Activated T-cell treated with anti-CD3 and anti-CD28 coated beads for 48 hours (primary cell): Measurements from ENCODE around the gene IDH3B.
A peak's percentile ranks its signal among the peaks of the same experiment; 100 is the strongest.
"Not testable (repeated sequence)": the region's sequence is repeated elsewhere in the genome, so short reads cannot be mapped to it uniquely, and the experiment has no call there.

ENCODE experiments used
- DNase-seq: peaks from one replicate; pipeline ENCODE4 v3.0.0-alpha.2; 2020; ENCODE audit warnings: low read depth

Gene IDH3B

GRCh38 chr20:2694519-2694918 lies 30.5 kb upstream of the IDH3B start:
- no peak for DNase-seq

GRCh38 chr20:2694008-2694471 lies 30.0 kb upstream of the IDH3B start:
- no peak for DNase-seq

GRCh38 chr20:2693286-2694007 lies 29.4 kb upstream of the IDH3B start:
- DNase-seq = peak; percentile 39

GRCh38 chr20:2692886-2693285 lies 28.9 kb upstream of the IDH3B start:
- no peak for DNase-seq

GRCh38 chr20:2692036-2692885 lies 28.2 kb upstream of the IDH3B start, which contains the start of gene EBF4:
TSS of gene EBF4 (plus strand) at chr20:2692780. CDS start at chr20:2693646, 866 bp downstream.
- DNase-seq = no peak

- DNase-seq = no peak
Observed at GRCh38 chr20:2691663-2692035, 27.6 kb upstream of the IDH3B start.

GRCh38 chr20:2691127-2691526 lies 27.1 kb upstream of the IDH3B start:
- DNase-seq = no peak

- no peak for DNase-seq
Observed at GRCh38 chr20:2690718-2691117, 26.7 kb upstream of the IDH3B start.

- no peak for DNase-seq
Observed at GRCh38 chr20:2690213-2690612, 26.2 kb upstream of the IDH3B start.

- DNase-seq = peak; percentile 71
Observed at GRCh38 chr20:2688041-2688591, 24.1 kb upstream of the IDH3B start.

- DNase-seq = no peak
Observed at GRCh38 chr20:2687514-2687913, 23.5 kb upstream of the IDH3B start.

- DNase-seq = not testable (repeated sequence)
Observed at GRCh38 chr20:2684817-2685216, 20.8 kb upstream of the IDH3B start.

- not testable (repeated sequence) for DNase-seq
Observed at GRCh38 chr20:2682040-2682439, 18.0 kb upstream of the IDH3B start.

GRCh38 chr20:2680046-2680445 lies 16.0 kb upstream of the IDH3B start:
- no peak for DNase-seq

- DNase-seq = no peak
Observed at GRCh38 chr20:2673453-2673852, 9.4 kb upstream of the IDH3B start.

- no peak for DNase-seq
Observed at GRCh38 chr20:2672446-2672845, 8.4 kb upstream of the IDH3B start.

- no peak for DNase-seq
Observed at GRCh38 chr20:2671977-2672376, 8.0 kb upstream of the IDH3B start.

- DNase-seq = no peak
Observed at GRCh38 chr20:2663364-2663886, 591 bp downstream of the IDH3B start.

- DNase-seq = no peak
Observed at GRCh38 chr20:2659547-2659946, 4.5 kb downstream of the IDH3B start.

GRCh38 chr20:2658414-2659354 lies 5.3 kb downstream of the IDH3B start:
- no peak for DNase-seq

- DNase-seq = no peak
Observed at GRCh38 chr20:2657674-2658073, 6.3 kb downstream of the IDH3B start.

GRCh38 chr20:2657241-2657640 lies 6.8 kb downstream of the IDH3B start:
- no peak for DNase-seq
